DND-41 (cell line): ENCODE results near the gene AGPAT3.

Source experiments
- EZH2 ChIP-seq: IDR thresholded peaks from 3 replicates; pipeline ENCODE4 v1.6.1; 2012; ENCODE audit warnings: borderline replicate concordance, low read depth, mild to moderate bottlenecking, moderate library complexity, low read length, inconsistent platforms; ENCODE audit not compliant: severe bottlenecking
- TF ChIP-seq, protein P1 (sequence below): IDR thresholded peaks from 2 replicates; pipeline ENCODE4 v1.5.1; 2012; ENCODE audit warnings: borderline replicate concordance, low read length, moderate library complexity, mild to moderate bottlenecking; ENCODE audit not compliant: poor library complexity, severe bottlenecking; ENCODE audit errors: extremely low read depth

DNA sequence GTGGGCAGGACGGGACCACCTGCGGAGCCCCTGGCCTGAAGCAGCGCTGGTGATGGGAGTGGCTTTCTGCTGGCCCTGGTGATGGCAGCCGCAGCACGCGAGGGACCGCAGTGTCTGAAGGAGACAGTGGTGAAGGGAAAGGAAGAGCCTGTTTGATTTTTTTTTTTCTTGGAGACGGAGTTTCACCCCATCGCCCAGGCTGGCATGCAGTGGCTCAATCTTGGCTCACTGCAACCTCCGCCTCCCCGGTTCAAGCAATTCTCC, 106.9 kb downstream of the AGPAT3 start:
- TF ChIP-seq, protein P1, sequence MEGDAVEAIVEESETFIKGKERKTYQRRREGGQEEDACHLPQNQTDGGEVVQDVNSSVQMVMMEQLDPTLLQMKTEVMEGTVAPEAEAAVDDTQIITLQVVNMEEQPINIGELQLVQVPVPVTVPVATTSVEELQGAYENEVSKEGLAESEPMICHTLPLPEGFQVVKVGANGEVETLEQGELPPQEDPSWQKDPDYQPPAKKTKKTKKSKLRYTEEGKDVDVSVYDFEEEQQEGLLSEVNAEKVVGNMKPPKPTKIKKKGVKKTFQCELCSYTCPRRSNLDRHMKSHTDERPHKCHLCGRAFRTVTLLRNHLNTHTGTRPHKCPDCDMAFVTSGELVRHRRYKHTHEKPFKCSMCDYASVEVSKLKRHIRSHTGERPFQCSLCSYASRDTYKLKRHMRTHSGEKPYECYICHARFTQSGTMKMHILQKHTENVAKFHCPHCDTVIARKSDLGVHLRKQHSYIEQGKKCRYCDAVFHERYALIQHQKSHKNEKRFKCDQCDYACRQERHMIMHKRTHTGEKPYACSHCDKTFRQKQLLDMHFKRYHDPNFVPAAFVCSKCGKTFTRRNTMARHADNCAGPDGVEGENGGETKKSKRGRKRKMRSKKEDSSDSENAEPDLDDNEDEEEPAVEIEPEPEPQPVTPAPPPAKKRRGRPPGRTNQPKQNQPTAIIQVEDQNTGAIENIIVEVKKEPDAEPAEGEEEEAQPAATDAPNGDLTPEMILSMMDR, result no peak
- TF ChIP-seq EZH2, result no peak
